H9 (cell line): ENCODE data around the gene KCNH1. TPM values are rescaled to one million over a fixed set of nuclear protein-coding genes. Genes with fewer than 3 reads are reported as not detected.

ENCODE experiments used
- DNase-seq: peaks from one replicate; pipeline ENCODE4 v3.0.0-alpha.2; 2017
- H2AFZ ChIP-seq: one replicate; pipeline ENCODE4 v1.6.1; 2013; ENCODE audit warnings: mild to moderate bottlenecking, low read length, control low read depth, moderate library complexity
- H2AK5ac ChIP-seq: 2 replicates; pipeline ENCODE4 v1.6.1; 2013; ENCODE audit warnings: low read length, control low read depth, mixed read lengths; ENCODE audit not compliant: insufficient read length
- H2BK120ac ChIP-seq: one replicate; pipeline ENCODE4 v1.6.1; 2013; ENCODE audit warnings: low read depth, mild to moderate bottlenecking, low read length, control low read depth, inconsistent platforms; ENCODE audit not compliant: poor library complexity, severe bottlenecking
- H2BK12ac ChIP-seq: 2 replicates; pipeline ENCODE4 v1.6.1; 2013; ENCODE audit warnings: low read length, control low read depth, mixed read lengths, low read depth; ENCODE audit not compliant: insufficient read length
- H2BK15ac ChIP-seq: 2 replicates; pipeline ENCODE4 v1.6.1; 2013; ENCODE audit warnings: low read depth, low read length, control low read depth
- H2BK20ac ChIP-seq: one replicate; pipeline ENCODE4 v1.6.1; 2013; ENCODE audit warnings: low read depth, mild to moderate bottlenecking, low read length, control low read depth, inconsistent platforms; ENCODE audit not compliant: poor library complexity, severe bottlenecking
- H2BK5ac ChIP-seq: 2 replicates; pipeline ENCODE4 v1.6.1; 2013; ENCODE audit warnings: low read length, control low read depth, mixed read lengths; ENCODE audit not compliant: insufficient read length
- H3K14ac ChIP-seq: 2 replicates; pipeline ENCODE4 v1.6.1; 2013; ENCODE audit warnings: low read length, control low read depth; ENCODE audit not compliant: insufficient read depth
- H3K18ac ChIP-seq: 2 replicates; pipeline ENCODE4 v1.6.1; 2013; ENCODE audit warnings: low read depth, mild to moderate bottlenecking, mixed read lengths, low read length, control low read depth; ENCODE audit not compliant: insufficient read length
- H3K23ac ChIP-seq: 2 replicates; pipeline ENCODE4 v1.6.1; 2013; ENCODE audit warnings: low read length, control low read depth, mixed read lengths, low read depth; ENCODE audit not compliant: insufficient read length
- H3K23me2 ChIP-seq: 2 replicates; pipeline ENCODE4 v1.6.1; 2013; ENCODE audit warnings: low read depth, mild to moderate bottlenecking, mixed read lengths, low read length, control low read depth; ENCODE audit not compliant: insufficient read length, poor library complexity, severe bottlenecking
- H3K27ac ChIP-seq: 2 replicates; pipeline ENCODE4 v1.5.1; 2013; ENCODE audit warnings: low read length, control low read depth, mixed read lengths, low read depth; ENCODE audit not compliant: insufficient read length
- H3K27me3 ChIP-seq: 2 replicates; pipeline ENCODE4 v1.6.1; 2013; ENCODE audit warnings: low read length, control low read depth, inconsistent platforms; ENCODE audit not compliant: insufficient read depth
- H3K4ac ChIP-seq: 2 replicates; pipeline ENCODE4 v1.6.1; 2013; ENCODE audit warnings: low read depth, mild to moderate bottlenecking, control low read depth, inconsistent platforms, low read length, moderate library complexity
- H3K4me1 ChIP-seq: 2 replicates; pipeline ENCODE4 v1.6.1; 2013; ENCODE audit warnings: low read length, control low read depth, inconsistent platforms; ENCODE audit not compliant: insufficient read depth
- H3K4me2 ChIP-seq: 2 replicates; pipeline ENCODE4 v1.6.1; 2013; ENCODE audit warnings: low read length, control low read depth, mixed read lengths; ENCODE audit not compliant: insufficient read length, insufficient read depth
- H3K56ac ChIP-seq: 2 replicates; pipeline ENCODE4 v1.6.1; 2013; ENCODE audit warnings: low read depth, mild to moderate bottlenecking, mixed read lengths, low read length, control low read depth; ENCODE audit not compliant: insufficient read length
- H3K79me1 ChIP-seq: 2 replicates; pipeline ENCODE4 v1.6.1; 2013; ENCODE audit warnings: low read depth, mild to moderate bottlenecking, moderate library complexity, low read length, control low read depth, inconsistent platforms; ENCODE audit not compliant: insufficient read depth, poor library complexity, severe bottlenecking
- H3K79me2 ChIP-seq: 2 replicates; pipeline ENCODE4 v1.6.1; 2013; ENCODE audit warnings: low read length, control low read depth, inconsistent platforms; ENCODE audit not compliant: insufficient read depth
- H3K9ac ChIP-seq: 2 replicates; pipeline ENCODE4 v1.6.1; 2013; ENCODE audit warnings: low read length, control low read depth, mixed read lengths; ENCODE audit not compliant: insufficient read length; ENCODE audit errors: extremely low read depth
- H3K9me3 ChIP-seq: one replicate; pipeline ENCODE4 v1.6.1; 2013; ENCODE audit warnings: low read depth, low read length, inconsistent platforms; ENCODE audit not compliant: control insufficient read depth
- H3T11ph ChIP-seq: one replicate; pipeline ENCODE4 v1.6.1; 2013; ENCODE audit warnings: mild to moderate bottlenecking, low read length, control low read depth, inconsistent platforms
- H4K20me1 ChIP-seq: one replicate; pipeline ENCODE4 v1.6.1; 2013; ENCODE audit not compliant: control insufficient read depth, insufficient read length, insufficient read depth
- H4K5ac ChIP-seq: 2 replicates; pipeline ENCODE4 v1.6.1; 2013; ENCODE audit warnings: low read depth, mild to moderate bottlenecking, mixed read lengths, low read length, control low read depth; ENCODE audit not compliant: insufficient read length
- H4K8ac ChIP-seq: replicated peaks from 2 replicates; pipeline ENCODE4 v1.6.1; 2013; ENCODE audit warnings: low read length, control low read depth, mixed read lengths, low read depth; ENCODE audit not compliant: insufficient read length
- H4K91ac ChIP-seq: 2 replicates; pipeline ENCODE4 v1.6.1; 2013; ENCODE audit warnings: low read depth, mild to moderate bottlenecking, moderate library complexity, mixed read lengths, low read length, control low read depth; ENCODE audit not compliant: insufficient read length
- H3K27ac Mint-ChIP-seq, 3 experiments: 2 replicates in 2 of 3; 3 replicates in 1 of 3; pipeline ENCODE4 v1.8.0; 2020 to 2021; ENCODE audit warnings: mixed read lengths in 3 of 3, mild to moderate bottlenecking in 1 of 3, moderate library complexity in 1 of 3
- H3K27me3 Mint-ChIP-seq: 2 replicates; pipeline ENCODE4 v1.8.0; 2021; ENCODE audit warnings: low read depth, mild to moderate bottlenecking, moderate library complexity, mixed read lengths
- H3K36me3 Mint-ChIP-seq, 3 experiments: 2 replicates in 2 of 3; 3 replicates in 1 of 3; pipeline ENCODE4 v1.8.0; 2020 to 2021; ENCODE audit warnings: low read depth in 3 of 3, mixed read lengths in 3 of 3; ENCODE audit not compliant: insufficient read depth in 1 of 3
- H3K4me1 Mint-ChIP-seq, 2 experiments: 2 replicates each; pipeline ENCODE4 v1.8.0; 2020; ENCODE audit warnings: mixed read lengths in 2 of 2
- H3K4me3 Mint-ChIP-seq, 2 experiments: 2 replicates in 1 of 2; 3 replicates in 1 of 2; pipeline ENCODE4 v1.8.0; 2020 to 2021; ENCODE audit warnings: mild to moderate bottlenecking in 2 of 2, mixed read lengths in 2 of 2, moderate library complexity in 1 of 2
- H3K9me3 Mint-ChIP-seq, 2 experiments: 2 replicates in 1 of 2; 3 replicates in 1 of 2; pipeline ENCODE4 v1.8.0; 2020; ENCODE audit warnings: mild to moderate bottlenecking in 2 of 2, mixed read lengths in 2 of 2, moderate library complexity in 1 of 2
- CTCF ChIP-seq: fragments of 200-600 bp; sonication (generic); conservative IDR thresholded peaks from 3 replicates; pipeline ENCODE4 v1.8.0; 2021; ENCODE audit warnings: antibody characterized with exemption, mild to moderate bottlenecking
- WGBS: extraction: QIAGEN DNeasy Blood & Tissue Kit; methylation state at CpG from one replicate; pipeline ENCODE4 v1.1.7; 2013; ENCODE audit warnings: missing lambda C conversion rate, low lambda C conversion rate, mixed read lengths; ENCODE audit not compliant: insufficient read length; ENCODE audit errors: extremely low coverage; 5-methylcytosine and 5-hydroxymethylcytosine counted together
- total RNA-seq: library from RNA; stranded (reverse); gene quantifications from 2 replicates; pipeline ENCODE4 v1.2.1, GENCODE V29; 2021

KCNH1 gene
- total RNA-seq, 1 experiment from 2014 or later, result 0.11 TPM

GRCh38 chr1:210776712-210777111 lies 357.2 kb downstream of the KCNH1 start:
- H3K56ac ChIP-seq, result no peak overlapping the region
- no peaks in the 10 kb centered on the region for H3K4me1 ChIP-seq
- no peak overlapping the region for H2AFZ ChIP-seq
- H3K79me2 ChIP-seq, result no peaks in the 10 kb centered on the region
- no peak overlapping the region for H2BK12ac ChIP-seq
- no peak overlapping the region for H2BK120ac ChIP-seq
- no peak overlapping the region for H3K4me2 ChIP-seq
- H3K4ac ChIP-seq, result no peak overlapping the region
- no peak overlapping the region for H2BK5ac ChIP-seq
- no peak for DNase-seq
- H3K27me3 Mint-ChIP-seq, result no peaks in the 10 kb centered on the region; the same call in none of the 2 replicates
- no peaks in the 10 kb centered on the region for H3K27me3 ChIP-seq
- no peaks in the 10 kb centered on the region for H4K20me1 ChIP-seq
- no peak overlapping the region for H3K18ac ChIP-seq
- H3K79me1 ChIP-seq, result no peaks in the 10 kb centered on the region
- no peaks in the 10 kb centered on the region for H3K9me3 ChIP-seq
- H3K14ac ChIP-seq, result no peak overlapping the region
- H3K27ac Mint-ChIP-seq, result no peak overlapping the region
- H4K8ac ChIP-seq, result no peak overlapping the region
- peaks cover 7 to 17% of the 10 kb centered on the region in 2 experiments for H3K4me1 Mint-ChIP-seq
- no peak overlapping the region for H4K91ac ChIP-seq
- no peaks in the 10 kb centered on the region for H3K36me3 Mint-ChIP-seq
- no peak overlapping the region for H3K9ac ChIP-seq
- no peak overlapping the region for H2AK5ac ChIP-seq
- H3T11ph ChIP-seq, result no peak overlapping the region
- H3K9me3 Mint-ChIP-seq, result no peaks in the 10 kb centered on the region
- H3K23me2 ChIP-seq, result no peaks in the 10 kb centered on the region
- no peak overlapping the region for H4K5ac ChIP-seq
- no peak overlapping the region for H3K23ac ChIP-seq
- WGBS, result no CpG with 5 or more reads among the region's 3 CpGs
- H2BK15ac ChIP-seq, result no peak overlapping the region
- TF ChIP-seq CTCF, result no peak
- no peak overlapping the region for H3K27ac ChIP-seq
- no peak overlapping the region for H2BK20ac ChIP-seq
- H3K4me3 Mint-ChIP-seq, result no peak overlapping the region
